ENCODE measurements around the gene SLC44A5. TPM values are rescaled to one million over a fixed set of nuclear protein-coding genes. Genes with fewer than 3 reads are reported as not detected.

SLC44A5 gene
- total RNA-seq, 1 donor from 2014 or later: 3.7 TPM

DNA sequence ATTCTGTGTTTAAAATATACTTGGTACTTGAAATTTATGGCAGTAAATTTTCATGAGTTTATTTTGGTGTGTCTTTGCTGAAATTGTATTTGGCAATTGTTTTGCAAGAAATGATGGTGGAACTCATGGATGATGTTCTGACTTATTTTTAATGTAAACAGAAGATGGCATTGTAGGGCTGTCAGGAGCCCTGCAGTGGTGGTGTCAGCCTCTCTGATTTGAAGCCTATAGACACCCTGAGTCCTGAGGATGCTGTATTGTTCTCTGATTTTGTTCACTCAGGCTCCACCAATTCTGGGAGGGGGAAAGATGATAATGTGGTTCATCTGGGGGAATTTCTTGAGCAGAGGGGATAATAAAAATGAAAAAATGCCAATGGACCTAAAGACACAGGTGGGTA lies 396.9 kb downstream of the SLC44A5 start:
- Histone ChIP-seq H3K4me3 (ENCODE audit: low read depth, low read length) (no peak overlapping the region), H3K27me3 (ENCODE audit: control insufficient read depth, insufficient read depth, low read length) (no peaks in the 10 kb centered on the region), H3K36me3 (ENCODE audit: control insufficient read depth, insufficient read depth, low read length) (no peaks in the 10 kb centered on the region)
- DNase-seq (ENCODE audit: low read depth): no peak
- TF ChIP-seq, protein P1, sequence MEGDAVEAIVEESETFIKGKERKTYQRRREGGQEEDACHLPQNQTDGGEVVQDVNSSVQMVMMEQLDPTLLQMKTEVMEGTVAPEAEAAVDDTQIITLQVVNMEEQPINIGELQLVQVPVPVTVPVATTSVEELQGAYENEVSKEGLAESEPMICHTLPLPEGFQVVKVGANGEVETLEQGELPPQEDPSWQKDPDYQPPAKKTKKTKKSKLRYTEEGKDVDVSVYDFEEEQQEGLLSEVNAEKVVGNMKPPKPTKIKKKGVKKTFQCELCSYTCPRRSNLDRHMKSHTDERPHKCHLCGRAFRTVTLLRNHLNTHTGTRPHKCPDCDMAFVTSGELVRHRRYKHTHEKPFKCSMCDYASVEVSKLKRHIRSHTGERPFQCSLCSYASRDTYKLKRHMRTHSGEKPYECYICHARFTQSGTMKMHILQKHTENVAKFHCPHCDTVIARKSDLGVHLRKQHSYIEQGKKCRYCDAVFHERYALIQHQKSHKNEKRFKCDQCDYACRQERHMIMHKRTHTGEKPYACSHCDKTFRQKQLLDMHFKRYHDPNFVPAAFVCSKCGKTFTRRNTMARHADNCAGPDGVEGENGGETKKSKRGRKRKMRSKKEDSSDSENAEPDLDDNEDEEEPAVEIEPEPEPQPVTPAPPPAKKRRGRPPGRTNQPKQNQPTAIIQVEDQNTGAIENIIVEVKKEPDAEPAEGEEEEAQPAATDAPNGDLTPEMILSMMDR (IDR thresholded peaks at IDR 0.05; ENCODE audit: insufficient read depth, low read length, poor library complexity, severe bottlenecking): no peak

DNA sequence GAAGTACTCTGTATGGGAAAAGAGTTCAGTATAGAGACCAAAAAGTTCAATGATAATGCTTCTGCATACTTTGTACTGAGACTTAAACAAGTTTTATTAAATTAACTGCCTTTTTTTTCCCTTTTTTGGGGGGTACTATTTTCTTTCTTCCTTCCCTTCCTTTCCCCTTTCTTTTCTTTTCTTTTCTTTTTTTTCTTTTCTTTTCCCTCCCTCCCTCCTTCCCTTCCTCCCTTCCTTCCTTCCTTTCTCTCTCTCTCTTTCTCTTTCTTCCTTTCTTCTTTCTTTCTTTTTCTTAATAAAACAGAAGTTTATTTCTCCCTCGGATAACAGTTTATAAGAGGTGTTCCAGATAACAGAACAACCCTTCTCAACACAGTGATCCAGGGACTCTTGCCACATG lies 399.3 kb downstream of the SLC44A5 start:
- no peak for DNase-seq (ENCODE audit: low read depth)
- no peaks in the 10 kb centered on the region for H3K27me3 ChIP-seq (ENCODE audit: control insufficient read depth, insufficient read depth, low read length)
- TF ChIP-seq, protein P1 (IDR thresholded peaks at IDR 0.05; ENCODE audit: insufficient read depth, low read length, poor library complexity, severe bottlenecking): no peak
- no peaks in the 10 kb centered on the region for H3K36me3 ChIP-seq (ENCODE audit: control insufficient read depth, insufficient read depth, low read length)
- H3K4me3 ChIP-seq (ENCODE audit: low read depth, low read length): no peak overlapping the region

DNA sequence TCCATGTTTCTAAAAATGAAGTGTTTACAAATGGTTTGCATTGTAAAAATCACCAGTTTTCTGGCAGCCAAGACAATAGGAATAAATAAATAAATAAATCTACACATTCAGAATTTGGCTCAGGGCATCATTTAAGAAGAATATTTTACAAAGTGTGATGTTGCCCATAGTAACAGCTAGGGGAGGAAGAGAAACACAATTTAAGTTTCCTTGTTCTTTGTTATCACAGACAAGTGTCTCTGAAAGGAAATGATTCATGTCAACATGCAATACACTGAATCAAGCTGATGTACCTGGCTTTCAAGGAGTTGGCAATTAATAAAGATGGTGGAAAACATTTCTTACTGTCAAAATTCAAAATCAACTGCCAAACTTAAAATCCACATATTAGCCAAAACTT lies 402.1 kb downstream of the SLC44A5 start:
- TF ChIP-seq, protein P1 (IDR thresholded peaks at IDR 0.05; ENCODE audit: insufficient read depth, low read length, poor library complexity, severe bottlenecking): no peak
- no peaks in the 10 kb centered on the region for H3K36me3 ChIP-seq (ENCODE audit: control insufficient read depth, insufficient read depth, low read length)
- H3K4me3 ChIP-seq (ENCODE audit: low read depth, low read length): no peak overlapping the region
- no peak for DNase-seq (ENCODE audit: low read depth)
- H3K27me3 ChIP-seq (ENCODE audit: control insufficient read depth, insufficient read depth, low read length): no peaks in the 10 kb centered on the region

DNA sequence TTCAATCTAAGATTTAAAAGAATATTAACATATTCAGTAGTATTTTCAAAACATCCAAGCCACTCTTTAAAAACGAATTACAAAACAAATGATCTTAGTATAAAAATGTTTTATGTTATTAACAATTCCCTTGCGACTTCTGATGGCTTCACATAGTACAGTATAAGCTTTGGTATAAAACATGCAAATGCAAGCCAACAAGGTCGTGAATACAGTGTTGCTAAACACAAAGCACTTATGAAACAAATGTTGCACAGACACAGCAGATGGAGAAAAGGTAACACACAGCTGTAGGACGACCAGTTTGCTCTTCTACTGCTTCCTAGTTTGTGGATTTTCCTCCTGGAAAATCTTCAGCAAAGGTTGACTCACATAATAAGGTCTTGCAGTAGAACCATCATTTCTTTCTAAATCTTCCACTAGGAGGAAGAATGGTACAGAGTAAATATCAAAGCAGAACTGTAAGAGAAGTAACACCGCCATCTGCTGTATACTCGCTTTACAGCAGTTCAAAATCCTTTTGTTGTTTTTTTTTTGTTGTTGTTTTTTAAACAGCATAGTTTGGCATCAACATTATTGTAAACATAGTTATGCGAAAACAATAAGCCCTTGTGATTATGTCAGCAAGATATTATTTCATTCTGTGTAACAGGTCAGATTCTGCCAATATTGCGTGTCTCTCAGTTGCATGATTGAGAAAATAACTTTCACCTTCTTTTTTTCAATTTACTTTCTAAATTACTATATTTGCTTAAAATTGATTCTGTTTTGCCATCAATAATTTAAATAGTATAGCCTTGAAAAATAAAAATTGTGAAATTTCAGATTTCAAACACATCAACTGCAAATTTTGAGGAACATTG lies 407.3 kb downstream of the SLC44A5 start:
- H3K27me3 ChIP-seq (ENCODE audit: control insufficient read depth, insufficient read depth, low read length): no peaks in the 10 kb centered on the region
- no peak overlapping the region for H3K4me3 ChIP-seq (ENCODE audit: low read depth, low read length)
- TF ChIP-seq, protein P1 (IDR thresholded peaks at IDR 0.05; ENCODE audit: insufficient read depth, low read length, poor library complexity, severe bottlenecking): peak; percentile 76
- peak; percentile 2 for DNase-seq (ENCODE audit: low read depth)
- no peaks in the 10 kb centered on the region for H3K36me3 ChIP-seq (ENCODE audit: control insufficient read depth, insufficient read depth, low read length)

DNA sequence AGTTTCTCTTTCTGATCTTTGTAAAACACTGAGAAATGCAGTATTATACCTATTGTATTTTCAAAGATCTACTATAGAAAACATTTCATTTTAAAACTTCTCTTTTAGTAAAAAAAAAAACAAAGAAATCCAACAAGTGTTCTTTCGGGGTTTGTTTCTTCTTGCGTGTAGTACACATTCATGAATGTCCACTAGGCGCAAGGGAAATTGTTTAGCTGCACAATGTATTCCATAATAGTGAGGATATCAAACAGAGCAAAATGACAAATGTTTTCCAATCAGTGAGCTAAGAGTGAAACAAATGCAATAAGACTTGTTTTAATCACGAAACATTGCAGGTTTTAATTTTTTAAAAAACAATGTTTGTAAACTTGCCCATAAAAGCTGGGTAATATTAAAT lies 408.2 kb downstream of the SLC44A5 start:
- TF ChIP-seq, protein P1 (IDR thresholded peaks at IDR 0.05; ENCODE audit: insufficient read depth, low read length, poor library complexity, severe bottlenecking): no peak
- Histone ChIP-seq H3K36me3 (ENCODE audit: control insufficient read depth, insufficient read depth, low read length) (no peaks in the 10 kb centered on the region), H3K4me3 (ENCODE audit: low read depth, low read length) (no peak overlapping the region), H3K27me3 (ENCODE audit: control insufficient read depth, insufficient read depth, low read length) (no peaks in the 10 kb centered on the region)
- no peak for DNase-seq (ENCODE audit: low read depth)

DNA sequence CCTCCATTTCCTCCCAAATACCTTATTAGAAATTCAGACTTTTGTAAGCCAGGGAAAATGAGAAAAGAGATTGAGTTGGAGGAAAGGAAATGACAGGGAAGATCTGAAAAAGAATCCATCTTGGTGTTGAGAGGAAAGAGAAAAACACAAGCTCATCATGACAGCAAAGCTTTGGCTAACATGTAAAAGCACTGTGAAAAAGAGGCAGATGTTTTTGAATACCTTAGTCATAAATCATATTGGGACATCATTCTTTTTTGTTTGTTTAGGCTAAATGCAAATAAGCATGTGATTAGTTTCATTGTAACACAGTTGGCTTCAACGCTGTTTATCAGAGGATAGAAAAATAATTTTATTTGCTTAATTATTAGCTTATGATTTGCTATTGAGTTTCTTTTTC lies 412.2 kb downstream of the SLC44A5 start:
- TF ChIP-seq, protein P1 (IDR thresholded peaks at IDR 0.05; ENCODE audit: insufficient read depth, low read length, poor library complexity, severe bottlenecking): no peak
- Histone ChIP-seq H3K36me3 (ENCODE audit: control insufficient read depth, insufficient read depth, low read length) (no peaks in the 10 kb centered on the region), H3K4me3 (ENCODE audit: low read depth, low read length) (no peak overlapping the region), H3K27me3 (ENCODE audit: control insufficient read depth, insufficient read depth, low read length) (no peaks in the 10 kb centered on the region)
- DNase-seq (ENCODE audit: low read depth): no peak

Measured in kidney epithelial cell (primary cell).